ENCODE results near the gene TMEM63A.

DNA sequence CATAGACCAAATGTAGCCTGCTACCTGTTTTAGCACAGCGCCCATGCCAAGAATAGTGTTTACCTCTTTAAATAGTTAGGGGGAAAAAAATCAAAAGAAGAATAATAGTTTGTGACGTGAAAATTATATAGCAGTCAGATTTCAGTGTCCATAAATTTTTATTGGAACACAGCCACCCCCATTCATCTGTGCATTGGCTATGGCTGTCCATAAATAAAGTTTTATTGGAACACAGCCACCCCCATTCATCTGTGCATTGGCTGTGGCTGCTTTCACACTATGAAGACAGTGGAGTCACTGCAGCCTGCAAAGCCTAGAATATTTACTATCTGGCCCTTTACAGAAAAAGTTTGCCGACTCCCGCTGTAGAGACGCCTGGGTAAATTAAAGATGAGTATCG is 51.3 kb downstream of the TMEM63A start:
- TF ChIP-seq, protein P1, sequence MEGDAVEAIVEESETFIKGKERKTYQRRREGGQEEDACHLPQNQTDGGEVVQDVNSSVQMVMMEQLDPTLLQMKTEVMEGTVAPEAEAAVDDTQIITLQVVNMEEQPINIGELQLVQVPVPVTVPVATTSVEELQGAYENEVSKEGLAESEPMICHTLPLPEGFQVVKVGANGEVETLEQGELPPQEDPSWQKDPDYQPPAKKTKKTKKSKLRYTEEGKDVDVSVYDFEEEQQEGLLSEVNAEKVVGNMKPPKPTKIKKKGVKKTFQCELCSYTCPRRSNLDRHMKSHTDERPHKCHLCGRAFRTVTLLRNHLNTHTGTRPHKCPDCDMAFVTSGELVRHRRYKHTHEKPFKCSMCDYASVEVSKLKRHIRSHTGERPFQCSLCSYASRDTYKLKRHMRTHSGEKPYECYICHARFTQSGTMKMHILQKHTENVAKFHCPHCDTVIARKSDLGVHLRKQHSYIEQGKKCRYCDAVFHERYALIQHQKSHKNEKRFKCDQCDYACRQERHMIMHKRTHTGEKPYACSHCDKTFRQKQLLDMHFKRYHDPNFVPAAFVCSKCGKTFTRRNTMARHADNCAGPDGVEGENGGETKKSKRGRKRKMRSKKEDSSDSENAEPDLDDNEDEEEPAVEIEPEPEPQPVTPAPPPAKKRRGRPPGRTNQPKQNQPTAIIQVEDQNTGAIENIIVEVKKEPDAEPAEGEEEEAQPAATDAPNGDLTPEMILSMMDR (IDR thresholded peaks at IDR 0.05; ENCODE audit: borderline replicate concordance, extremely low read depth, low read length, poor library complexity, severe bottlenecking) = no peak
- no peak for TF ChIP-seq EZH2 (IDR thresholded peaks at IDR 0.05; ENCODE audit: borderline replicate concordance, low read depth, low read length, severe bottlenecking)

All from DND-41 (cell line).